Trophoblast cell (in vitro differentiated cells and primary cell): ENCODE measurements around the gene GRM3.

Experiments used
- DNase-seq, 2 donors: peaks; one replicate each; pipeline ENCODE4 v3.0.0-alpha.2; 2016
- H2AFZ ChIP-seq: 2 replicates; pipeline ENCODE4 v1.6.1; 2013; ENCODE audit warnings: low read length, moderate library complexity, mild to moderate bottlenecking; ENCODE audit not compliant: insufficient read depth, poor library complexity
- H2AK5ac ChIP-seq: 2 replicates; pipeline ENCODE4 v1.6.1; 2013; ENCODE audit warnings: mild to moderate bottlenecking, low read length
- H2BK120ac ChIP-seq: 2 replicates; pipeline ENCODE4 v1.6.1; 2013; ENCODE audit warnings: low read length, mild to moderate bottlenecking, moderate library complexity; ENCODE audit not compliant: insufficient read depth, poor library complexity
- H2BK12ac ChIP-seq: 2 replicates; pipeline ENCODE4 v1.6.1; 2013; ENCODE audit warnings: mild to moderate bottlenecking, low read length, moderate library complexity
- H2BK5ac ChIP-seq: 2 replicates; pipeline ENCODE4 v1.6.1; 2013; ENCODE audit warnings: low read length, low read depth, moderate library complexity, mild to moderate bottlenecking; ENCODE audit not compliant: poor library complexity
- H3K14ac ChIP-seq: 2 replicates; pipeline ENCODE4 v1.6.1; 2013; ENCODE audit warnings: mild to moderate bottlenecking, low read length
- H3K18ac ChIP-seq: 2 replicates; pipeline ENCODE4 v1.6.1; 2013; ENCODE audit warnings: mild to moderate bottlenecking, low read length
- H3K23ac ChIP-seq: 2 replicates; pipeline ENCODE4 v1.6.1; 2013; ENCODE audit warnings: low read length
- H3K27ac ChIP-seq: 2 replicates; pipeline ENCODE4 v1.5.1; 2013; ENCODE audit warnings: low read depth, mild to moderate bottlenecking, inconsistent platforms, low read length, moderate library complexity
- H3K27me3 ChIP-seq: 2 replicates; pipeline ENCODE4 v1.6.1; 2013; ENCODE audit warnings: inconsistent platforms, mild to moderate bottlenecking, low read length, moderate library complexity; ENCODE audit not compliant: insufficient read depth
- H3K36me3 ChIP-seq, 2 experiments: 1 replicate in 1 of 2; 2 replicates in 1 of 2; pipeline ENCODE4 v1.6.1; 2013; ENCODE audit warnings: low read length in 2 of 2, mild to moderate bottlenecking in 2 of 2, moderate library complexity in 1 of 2; ENCODE audit not compliant: insufficient read depth in 2 of 2, control insufficient read depth in 1 of 2
- H3K4ac ChIP-seq: 2 replicates; pipeline ENCODE4 v1.6.1; 2013; ENCODE audit warnings: low read depth, mild to moderate bottlenecking, low read length, moderate library complexity
- H3K4me1 ChIP-seq, 2 experiments: 1 replicate in 1 of 2; 2 replicates in 1 of 2; pipeline ENCODE4 v1.6.1; 2013; ENCODE audit warnings: low read length in 2 of 2, mild to moderate bottlenecking in 2 of 2, moderate library complexity in 1 of 2; ENCODE audit not compliant: insufficient read depth in 2 of 2, control insufficient read depth in 1 of 2
- H3K4me2 ChIP-seq: 2 replicates; pipeline ENCODE4 v1.6.1; 2013; ENCODE audit warnings: inconsistent platforms, mild to moderate bottlenecking, low read length, moderate library complexity
- H3K4me3 ChIP-seq: 2 replicates; pipeline ENCODE4 v1.5.1; 2013; ENCODE audit warnings: mild to moderate bottlenecking, low read depth, low read length, inconsistent platforms
- H3K79me1 ChIP-seq: one replicate; pipeline ENCODE4 v1.6.1; 2013; ENCODE audit warnings: low read length
- H3K79me2 ChIP-seq: 2 replicates; pipeline ENCODE4 v1.6.1; 2013; ENCODE audit warnings: low read length, mild to moderate bottlenecking; ENCODE audit not compliant: control insufficient read depth, insufficient read depth, poor library complexity
- H3K9ac ChIP-seq: 2 replicates; pipeline ENCODE4 v1.6.1; 2013; ENCODE audit warnings: mild to moderate bottlenecking, low read length
- H3K9me3 ChIP-seq: 2 replicates; pipeline ENCODE4 v1.6.1; 2013; ENCODE audit warnings: low read depth, mild to moderate bottlenecking, control low read depth, inconsistent platforms, low read length; ENCODE audit not compliant: insufficient read depth
- H4K12ac ChIP-seq: 2 replicates; pipeline ENCODE4 v1.6.1; 2013; ENCODE audit warnings: low read depth, mild to moderate bottlenecking, low read length, moderate library complexity
- H4K8ac ChIP-seq: 2 replicates; pipeline ENCODE4 v1.6.1; 2013; ENCODE audit warnings: low read depth, mild to moderate bottlenecking, low read length, moderate library complexity
- H4K91ac ChIP-seq: one replicate; pipeline ENCODE4 v1.6.1; 2013; ENCODE audit warnings: low read depth, mild to moderate bottlenecking, low read length, moderate library complexity
- WGBS: extraction: QIAGEN DNeasy Blood & Tissue Kit; methylation state at CpG from one replicate; pipeline ENCODE4 v1.1.7; 2013; ENCODE audit warnings: missing lambda C conversion rate; ENCODE audit not compliant: insufficient read length, insufficient coverage; ENCODE audit errors: extremely low coverage; 5-methylcytosine and 5-hydroxymethylcytosine counted together

GRM3 gene

DNA sequence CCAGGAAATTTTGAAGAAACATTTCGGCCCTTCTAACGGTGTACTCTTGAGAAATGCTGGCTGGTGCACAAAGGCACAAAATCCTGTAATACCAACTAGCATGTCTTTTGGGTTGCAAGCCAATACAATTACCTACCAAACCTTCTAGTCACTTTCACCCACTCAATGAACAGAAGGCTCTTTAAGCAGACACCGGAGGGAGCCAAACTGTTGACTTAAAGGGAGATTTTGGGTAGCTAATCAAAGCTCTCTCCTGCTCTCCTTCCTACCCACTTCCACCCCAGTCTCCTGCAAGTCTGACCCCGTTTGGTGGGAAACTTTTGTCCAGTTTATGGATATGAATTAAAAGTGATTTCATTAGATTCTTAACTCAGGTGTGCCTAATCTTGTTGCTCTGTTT, 24.0 kb downstream of the GRM3 start:
- Histone ChIP-seq H4K91ac (no peak overlapping the region), H2AK5ac (no peak overlapping the region), H3K23ac (no peak overlapping the region), H3K14ac (no peak overlapping the region), H2AFZ (no peak overlapping the region), H3K4me2 (no peak overlapping the region), H2BK12ac (no peak overlapping the region), H3K9me3 (no peaks in the 10 kb centered on the region), H3K27ac (no peak overlapping the region), H2BK120ac (no peak overlapping the region), H3K36me3 (no peaks in the 10 kb centered on the region), H4K12ac (no peak overlapping the region), H3K18ac (no peak overlapping the region), H3K79me2 (no peaks in the 10 kb centered on the region), H3K27me3 (no peaks in the 10 kb centered on the region), H3K4ac (no peak overlapping the region), H2BK5ac (no peak overlapping the region), H3K4me1 (no peaks in the 10 kb centered on the region), H3K9ac (no peak overlapping the region), H4K8ac (no peak overlapping the region), H3K79me1 (no peaks in the 10 kb centered on the region), H3K4me3 (no peak overlapping the region)
- WGBS = no CpG with 5 or more reads among the region's 4 CpGs
- DNase-seq = no peak

DNA sequence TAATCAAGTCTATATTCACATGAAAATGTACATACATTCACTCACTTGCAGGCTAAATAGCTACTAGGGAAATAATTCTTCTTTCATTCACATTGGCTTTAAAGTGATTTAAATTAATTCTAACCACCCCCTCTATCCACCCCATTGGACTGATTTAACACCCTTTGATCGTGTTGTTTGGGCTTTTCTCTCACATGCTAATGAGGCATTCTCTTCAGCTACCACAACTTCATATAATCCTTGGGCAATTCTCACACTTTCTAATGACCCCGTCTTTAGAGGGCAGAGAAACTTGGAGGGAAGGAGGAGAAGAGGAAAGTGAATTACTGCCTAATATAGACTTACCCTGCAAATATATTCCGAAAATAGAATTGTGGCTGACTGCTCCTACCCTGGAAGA, 24.6 kb downstream of the GRM3 start:
- Histone ChIP-seq H3K79me2 (no peaks in the 10 kb centered on the region), H3K4me1 (no peaks in the 10 kb centered on the region), H3K9ac (no peak overlapping the region), H4K12ac (no peak overlapping the region), H3K27me3 (no peaks in the 10 kb centered on the region), H4K8ac (no peak overlapping the region), H2AFZ (no peak overlapping the region), H2AK5ac (no peak overlapping the region), H3K4me3 (no peak overlapping the region), H3K36me3 (no peaks in the 10 kb centered on the region), H3K9me3 (no peaks in the 10 kb centered on the region), H2BK5ac (no peak overlapping the region), H3K14ac (no peak overlapping the region), H2BK120ac (no peak overlapping the region), H3K27ac (no peak overlapping the region), H3K23ac (no peak overlapping the region), H2BK12ac (no peak overlapping the region), H3K4me2 (no peak overlapping the region), H3K18ac (no peak overlapping the region), H3K79me1 (no peaks in the 10 kb centered on the region), H4K91ac (no peak overlapping the region), H3K4ac (no peak overlapping the region)
- DNase-seq = no peak
- no CpG with 5 or more reads among the region's 3 CpGs for WGBS

DNA sequence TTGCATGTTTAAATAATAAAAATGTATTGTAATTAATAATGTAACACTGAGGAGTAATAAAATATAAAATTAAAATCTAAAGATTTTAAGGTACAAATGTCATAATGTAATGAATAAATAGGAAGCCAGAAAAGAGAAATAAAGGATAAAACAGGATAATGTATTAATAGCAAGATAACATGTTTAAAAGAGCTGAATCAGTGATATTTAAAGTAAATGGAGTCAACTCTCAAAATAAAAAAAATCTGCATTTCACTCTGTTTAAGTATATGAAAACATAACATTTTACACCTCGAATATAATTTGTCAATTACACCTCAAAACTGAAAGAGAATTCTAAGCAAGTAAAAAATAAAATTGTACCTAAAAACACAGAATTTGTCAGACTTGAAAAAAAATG, 44.1 kb downstream of the GRM3 start:
- H3K9ac ChIP-seq = no peak overlapping the region
- no peaks in the 10 kb centered on the region for H3K79me2 ChIP-seq
- H2BK12ac ChIP-seq = no peak overlapping the region
- DNase-seq = no peak
- no peaks in the 10 kb centered on the region for H3K27me3 ChIP-seq
- H3K4ac ChIP-seq = no peak overlapping the region
- no peak overlapping the region for H3K14ac ChIP-seq
- H3K4me2 ChIP-seq = no peak overlapping the region
- WGBS = no CpG with 5 or more reads among the region's 1 CpG
- no peak overlapping the region for H4K91ac ChIP-seq
- no peak overlapping the region for H3K4me3 ChIP-seq
- H2BK5ac ChIP-seq = no peak overlapping the region
- H3K36me3 ChIP-seq = no peaks in the 10 kb centered on the region
- H3K27ac ChIP-seq = no peak overlapping the region
- no peak overlapping the region for H3K18ac ChIP-seq
- no peak overlapping the region for H2AK5ac ChIP-seq
- no peak overlapping the region for H4K8ac ChIP-seq
- H2BK120ac ChIP-seq = no peak overlapping the region
- no peak overlapping the region for H3K23ac ChIP-seq
- H4K12ac ChIP-seq = no peak overlapping the region
- H3K4me1 ChIP-seq = no peaks in the 10 kb centered on the region
- H2AFZ ChIP-seq = no peak overlapping the region
- no peaks in the 10 kb centered on the region for H3K9me3 ChIP-seq
- no peaks in the 10 kb centered on the region for H3K79me1 ChIP-seq

DNA sequence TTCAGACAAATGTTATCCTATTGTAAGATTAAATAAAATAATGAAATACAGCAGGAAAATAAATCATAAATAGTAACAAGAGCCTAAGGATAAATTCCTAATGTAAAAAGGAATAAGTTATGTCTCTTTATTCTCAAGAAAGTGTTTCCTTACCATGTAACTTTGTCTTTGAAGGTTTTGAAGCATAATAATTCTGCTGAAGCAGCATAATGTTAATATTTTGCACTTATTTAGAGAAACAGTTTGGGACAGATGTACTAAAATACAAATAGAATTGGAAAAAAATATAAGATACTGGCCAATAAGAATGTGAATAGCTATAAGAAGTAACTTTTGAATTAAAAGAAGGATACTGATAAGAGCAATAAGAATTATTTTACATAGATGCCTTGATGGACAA, 45.7 kb downstream of the GRM3 start:
- Histone ChIP-seq H3K4me1 (no peaks in the 10 kb centered on the region), H4K8ac (no peak overlapping the region), H3K4me3 (no peak overlapping the region)

DNA sequence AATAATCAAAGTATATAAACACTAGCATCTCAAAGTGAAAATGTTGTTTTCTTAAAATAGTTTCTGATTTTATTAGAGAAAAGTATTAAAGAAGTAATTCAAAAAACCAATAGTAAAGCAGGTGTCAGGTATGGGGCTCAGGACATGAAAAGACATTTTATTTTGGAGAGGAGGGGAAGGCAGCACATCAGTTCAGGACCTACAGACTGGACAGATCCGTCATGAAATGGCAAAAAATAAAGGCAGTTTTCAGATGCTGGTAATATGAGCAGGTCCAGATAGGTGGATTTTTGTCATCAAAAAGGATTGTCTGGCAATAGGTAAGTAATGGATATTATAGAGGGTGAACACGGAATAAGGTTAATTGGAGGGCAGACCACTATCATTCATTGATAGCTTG, 49.0 kb downstream of the GRM3 start:
- no peaks in the 10 kb centered on the region for H3K79me2 ChIP-seq
- no peak overlapping the region for H3K4ac ChIP-seq
- H3K18ac ChIP-seq = no peak overlapping the region
- H4K8ac ChIP-seq = no peak overlapping the region
- no peaks in the 10 kb centered on the region for H3K27me3 ChIP-seq
- no peak overlapping the region for H4K12ac ChIP-seq
- no peak overlapping the region for H2BK12ac ChIP-seq
- no peak overlapping the region for H2AK5ac ChIP-seq
- no peak overlapping the region for H2BK5ac ChIP-seq
- H3K4me2 ChIP-seq = no peak overlapping the region
- no CpG with 5 or more reads among the region's 2 CpGs for WGBS
- no peak overlapping the region for H4K91ac ChIP-seq
- no peaks in the 10 kb centered on the region for H3K4me1 ChIP-seq
- H2BK120ac ChIP-seq = no peak overlapping the region
- H3K36me3 ChIP-seq = no peaks in the 10 kb centered on the region
- no peak overlapping the region for H2AFZ ChIP-seq
- no peak overlapping the region for H3K27ac ChIP-seq
- H3K23ac ChIP-seq = no peak overlapping the region
- DNase-seq = no peak
- no peaks in the 10 kb centered on the region for H3K9me3 ChIP-seq
- H3K79me1 ChIP-seq = no peaks in the 10 kb centered on the region
- H3K4me3 ChIP-seq = no peak overlapping the region
- no peak overlapping the region for H3K9ac ChIP-seq
- H3K14ac ChIP-seq = no peak overlapping the region

More for the DNA sequence above, 45.7 kb downstream of the GRM3 start:
- H2AK5ac ChIP-seq = no peak overlapping the region
- H3K4me2 ChIP-seq = no peak overlapping the region
- H3K27ac ChIP-seq = no peak overlapping the region
- no peak for DNase-seq
- no peak overlapping the region for H3K23ac ChIP-seq
- no peaks in the 10 kb centered on the region for H3K9me3 ChIP-seq
- H3K14ac ChIP-seq = no peak overlapping the region
- no peaks in the 10 kb centered on the region for H3K27me3 ChIP-seq
- no peak overlapping the region for H2BK12ac ChIP-seq
- no peak overlapping the region for H4K91ac ChIP-seq
- no peak overlapping the region for H4K12ac ChIP-seq
- no peaks in the 10 kb centered on the region for H3K36me3 ChIP-seq
- no peak overlapping the region for H3K18ac ChIP-seq
- H2BK120ac ChIP-seq = no peak overlapping the region
- H3K9ac ChIP-seq = no peak overlapping the region
- no peaks in the 10 kb centered on the region for H3K79me1 ChIP-seq
- H2AFZ ChIP-seq = no peak overlapping the region
- H2BK5ac ChIP-seq = no peak overlapping the region
- H3K79me2 ChIP-seq = no peaks in the 10 kb centered on the region
- H3K4ac ChIP-seq = no peak overlapping the region
